ENCODE measurements around the gene PNMA5. TPM values are rescaled to one million over a fixed set of nuclear protein-coding genes. Genes with fewer than 3 reads are reported as not detected.
"Not testable (repeated sequence)": the region's sequence is repeated elsewhere in the genome, so short reads cannot be mapped to it uniquely, and the experiment has no call there.

Gene PNMA5
- total RNA-seq = not detected

- Mint-ChIP-seq H3K4me3 (no peak within 1 kb of the TSS), H3K9me3 (no peaks in the 10 kb centered on the region), H3K4me1 (peaks cover 4% of the 10 kb centered on the region), H3K27ac (no peak within 1 kb of the TSS), H3K27me3 (no peaks in the 10 kb centered on the region), H3K36me3 (no peaks in the 10 kb centered on the region)
- DNase-seq = no peak
Measured at GRCh38 chrX:152993933-152994332, at the start of gene PNMA5. PNMA5 (minus strand) TSS chrX:152994116; CDS start chrX:152991598, 2,518 bp downstream.

GRCh38 chrX:153032397-153033118 is 38.6 kb upstream of the PNMA5 start:
- Mint-ChIP-seq H3K27me3 (no peaks in the 10 kb centered on the region), H3K9me3 (no peaks in the 10 kb centered on the region), H3K4me3 (peak overlapping the region; percentile 79), H3K27ac (peak overlapping the region; percentile 83), H3K4me1 (peaks cover 3% of the 10 kb centered on the region), H3K36me3 (no peaks in the 10 kb centered on the region)
- peak; percentile 63 for DNase-seq

- H3K4me3 Mint-ChIP-seq = no peak overlapping the region
- H3K9me3 Mint-ChIP-seq = no peaks in the 10 kb centered on the region
- no peaks in the 10 kb centered on the region for H3K27me3 Mint-ChIP-seq
- peaks cover 3% of the 10 kb centered on the region for H3K4me1 Mint-ChIP-seq
- no peaks in the 10 kb centered on the region for H3K36me3 Mint-ChIP-seq
- no peak overlapping the region for H3K27ac Mint-ChIP-seq
- no peak for DNase-seq
Measured at GRCh38 chrX:153030801-153031200, 36.9 kb upstream of the PNMA5 start.

DNA sequence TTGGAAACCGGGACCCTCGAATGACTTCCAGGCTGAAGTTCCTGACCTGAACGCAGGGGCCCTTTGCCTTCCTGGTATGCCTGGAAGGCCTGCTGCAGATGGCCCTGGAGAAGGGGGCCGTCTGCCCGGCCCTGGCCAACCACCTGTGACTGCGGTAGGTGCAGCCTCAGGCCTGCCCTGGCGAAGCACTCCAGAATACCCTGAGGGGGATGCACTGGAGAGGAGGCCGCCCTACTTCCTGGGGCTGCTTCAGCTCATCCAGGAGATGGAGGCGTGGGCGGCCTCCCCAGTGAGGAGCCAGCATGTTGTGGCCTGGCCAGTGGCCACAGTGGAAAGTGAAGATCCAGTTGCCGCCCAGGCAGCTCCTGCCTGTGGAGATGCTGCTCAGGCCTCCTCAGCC is 36.0 kb upstream of the PNMA5 start:
- no peaks in the 10 kb centered on the region for H3K36me3 Mint-ChIP-seq
- DNase-seq = no peak
- H3K4me3 Mint-ChIP-seq = no peak overlapping the region
- no peaks in the 10 kb centered on the region for H3K9me3 Mint-ChIP-seq
- peaks cover 3% of the 10 kb centered on the region for H3K4me1 Mint-ChIP-seq
- no peak overlapping the region for H3K27ac Mint-ChIP-seq
- H3K27me3 Mint-ChIP-seq = no peaks in the 10 kb centered on the region

DNA sequence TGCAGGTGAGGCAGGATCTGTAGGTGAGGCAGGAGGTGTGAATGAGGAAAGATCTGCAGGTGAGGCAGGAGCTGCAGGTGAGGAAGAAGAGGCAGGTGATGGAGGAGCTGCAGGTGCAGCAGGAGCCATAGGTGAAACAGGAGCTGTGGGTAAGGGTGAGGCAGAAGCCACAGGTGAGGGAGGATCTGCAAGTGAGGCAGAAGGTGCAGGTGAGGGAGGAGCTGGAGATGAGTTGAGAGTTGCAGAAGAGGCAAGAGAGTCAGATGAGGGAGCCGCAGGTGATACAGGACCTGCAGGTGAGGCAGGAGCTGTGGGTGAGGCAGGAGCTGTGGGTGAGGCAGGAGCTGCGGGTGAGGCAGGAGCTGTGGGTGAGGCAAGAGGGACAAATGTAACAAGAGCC is 35.2 kb upstream of the PNMA5 start:
- no peak for DNase-seq
- Mint-ChIP-seq H3K4me3 (no peak overlapping the region), H3K36me3 (no peaks in the 10 kb centered on the region), H3K27me3 (no peaks in the 10 kb centered on the region), H3K4me1 (peaks cover 3% of the 10 kb centered on the region), H3K9me3 (no peaks in the 10 kb centered on the region), H3K27ac (no peak overlapping the region)

GRCh38 chrX:153028487-153028886 is 34.6 kb upstream of the PNMA5 start:
- not testable (repeated sequence) for H3K27me3 Mint-ChIP-seq, H3K4me1 Mint-ChIP-seq, H3K36me3 Mint-ChIP-seq, H3K9me3 Mint-ChIP-seq, DNase-seq, H3K27ac Mint-ChIP-seq, H3K4me3 Mint-ChIP-seq

- not testable (repeated sequence) for H3K27me3 Mint-ChIP-seq, H3K4me3 Mint-ChIP-seq, H3K4me1 Mint-ChIP-seq, DNase-seq, H3K9me3 Mint-ChIP-seq, H3K36me3 Mint-ChIP-seq, H3K27ac Mint-ChIP-seq
Measured at GRCh38 chrX:153026501-153026900, 32.6 kb upstream of the PNMA5 start.

DNA sequence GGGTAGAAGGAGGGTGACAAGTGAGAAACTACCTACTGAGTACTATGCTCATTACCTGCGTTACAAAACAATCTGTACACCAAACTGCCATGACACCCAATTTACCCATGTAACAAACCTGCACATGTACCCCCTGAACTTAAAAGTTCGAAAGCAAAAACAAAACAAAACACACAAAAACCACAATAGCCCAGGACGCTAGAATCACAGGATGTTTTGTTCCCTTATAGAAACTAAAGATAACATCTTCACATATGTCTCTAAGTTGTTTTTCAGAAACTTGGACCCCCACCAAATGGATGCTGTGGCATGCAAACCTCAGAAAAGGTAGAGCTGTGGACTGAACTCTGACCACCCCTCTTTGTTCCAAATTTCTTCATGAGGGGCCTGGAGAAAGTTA is 25.2 kb upstream of the PNMA5 start:
- Mint-ChIP-seq H3K9me3 (no peaks in the 10 kb centered on the region), H3K27me3 (peaks cover 11% of the 10 kb centered on the region), H3K36me3 (peaks cover 2% of the 10 kb centered on the region), H3K27ac (no peak overlapping the region), H3K4me3 (no peak overlapping the region), H3K4me1 (no peaks in the 10 kb centered on the region)
- DNase-seq = no peak

DNA sequence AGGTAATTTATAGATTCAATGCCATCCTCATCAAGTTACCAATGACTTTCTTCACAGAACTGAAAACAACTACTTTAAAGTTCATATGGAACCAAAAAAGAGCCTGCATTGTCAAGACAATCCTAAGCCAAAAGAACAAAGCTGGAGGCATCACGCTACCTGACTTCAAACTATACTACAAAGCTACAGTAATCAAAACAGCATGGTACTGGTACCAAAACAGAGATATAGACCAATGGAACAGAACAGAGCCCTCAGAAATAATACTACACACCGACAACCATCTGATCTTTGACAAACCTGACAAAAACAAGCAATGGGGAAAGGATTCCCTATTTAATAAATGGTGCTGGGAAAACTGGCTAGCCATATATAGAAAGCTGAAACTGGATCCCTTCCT is 23.3 kb upstream of the PNMA5 start:
- H3K27me3 Mint-ChIP-seq = peaks cover 15% of the 10 kb centered on the region
- not testable (repeated sequence) for DNase-seq, H3K36me3 Mint-ChIP-seq, H3K27ac Mint-ChIP-seq, H3K4me1 Mint-ChIP-seq, H3K9me3 Mint-ChIP-seq, H3K4me3 Mint-ChIP-seq

DNA sequence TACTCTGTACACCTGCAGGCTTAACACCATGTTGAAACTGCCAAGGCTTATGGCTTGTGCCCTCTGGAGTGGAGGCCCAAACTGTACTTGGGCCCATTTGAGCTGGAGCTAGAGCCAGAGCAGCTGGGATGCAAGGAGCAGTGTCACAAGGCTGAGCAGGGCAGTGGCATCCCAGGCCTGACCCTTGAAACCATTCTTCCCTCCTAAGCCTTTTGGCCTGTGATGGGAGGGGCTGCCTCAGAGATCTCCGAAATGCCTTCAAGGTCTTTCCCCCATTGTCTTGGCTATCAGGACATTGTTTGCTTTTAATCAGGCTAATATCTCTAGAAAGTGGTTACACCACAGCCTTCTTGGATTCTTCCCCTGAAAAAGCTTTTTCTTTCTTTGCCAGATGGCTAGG is 10.9 kb upstream of the PNMA5 start:
- Mint-ChIP-seq H3K36me3 (no peaks in the 10 kb centered on the region), H3K4me1 (no peaks in the 10 kb centered on the region), H3K27me3 (peaks cover 8% of the 10 kb centered on the region), H3K27ac (no peak overlapping the region), H3K9me3 (no peaks in the 10 kb centered on the region), H3K4me3 (no peak overlapping the region)
- DNase-seq = no peak

GRCh38 chrX:153003981-153004380 is 10.1 kb upstream of the PNMA5 start:
- Mint-ChIP-seq H3K36me3 (no peaks in the 10 kb centered on the region), H3K27me3 (peaks cover 8% of the 10 kb centered on the region), H3K9me3 (no peaks in the 10 kb centered on the region), H3K4me3 (no peak overlapping the region), H3K4me1 (no peaks in the 10 kb centered on the region), H3K27ac (no peak overlapping the region)
- DNase-seq = no peak

DNA sequence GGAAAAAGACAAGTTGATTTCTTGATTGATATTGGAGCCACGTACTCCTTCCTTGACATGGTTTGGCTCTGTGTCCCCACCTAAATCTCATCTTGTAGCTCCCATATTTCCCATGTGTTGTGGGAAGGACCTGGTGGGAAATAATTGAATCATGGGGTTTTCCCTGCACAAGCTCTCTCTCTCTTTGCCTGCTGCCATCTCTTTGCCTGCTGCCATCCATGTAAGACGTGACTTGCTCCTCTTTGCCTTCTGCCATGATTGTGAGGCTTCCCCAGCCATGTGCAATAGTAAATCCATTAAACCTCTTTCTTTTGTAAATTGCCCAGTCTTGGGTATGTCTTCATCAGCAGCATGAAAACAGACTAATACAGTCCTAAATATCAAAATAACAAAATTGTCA is 8.3 kb upstream of the PNMA5 start:
- H3K4me3 Mint-ChIP-seq, H3K4me1 Mint-ChIP-seq, DNase-seq, H3K9me3 Mint-ChIP-seq, H3K27ac Mint-ChIP-seq, H3K27me3 Mint-ChIP-seq, H3K36me3 Mint-ChIP-seq: not testable (repeated sequence)

DNA sequence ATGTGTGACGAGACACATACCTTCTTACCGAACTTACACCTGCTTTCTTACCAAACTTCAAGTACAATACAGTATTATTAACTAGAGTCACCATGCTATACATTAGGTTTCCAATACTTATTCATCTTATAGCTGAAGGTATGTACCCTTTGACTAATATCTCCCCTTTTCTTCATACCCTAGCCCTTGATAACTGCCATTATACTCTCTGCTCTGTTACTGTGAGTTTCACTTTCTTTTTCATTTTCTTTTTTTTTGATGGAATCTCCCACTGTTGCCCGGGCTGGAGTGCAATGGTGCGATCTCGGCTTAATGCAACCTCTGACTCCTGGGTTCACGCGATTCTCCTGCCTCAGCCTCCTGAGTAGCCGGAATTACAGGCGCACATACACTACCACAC is 3.4 kb upstream of the PNMA5 start:
- no peak for DNase-seq
- Mint-ChIP-seq H3K4me3 (no peak overlapping the region), H3K36me3 (no peaks in the 10 kb centered on the region), H3K27me3 (no peaks in the 10 kb centered on the region), H3K9me3 (no peaks in the 10 kb centered on the region), H3K27ac (no peak overlapping the region), H3K4me1 (peaks cover 4% of the 10 kb centered on the region)

GRCh38 chrX:152992115-152992514 is 1.8 kb downstream of the PNMA5 start:
- Mint-ChIP-seq H3K9me3 (no peaks in the 10 kb centered on the region), H3K27me3 (no peaks in the 10 kb centered on the region), H3K36me3 (no peaks in the 10 kb centered on the region), H3K4me1 (no peaks in the 10 kb centered on the region), H3K27ac (no peak overlapping the region), H3K4me3 (no peak overlapping the region)
- DNase-seq = no peak

DNA sequence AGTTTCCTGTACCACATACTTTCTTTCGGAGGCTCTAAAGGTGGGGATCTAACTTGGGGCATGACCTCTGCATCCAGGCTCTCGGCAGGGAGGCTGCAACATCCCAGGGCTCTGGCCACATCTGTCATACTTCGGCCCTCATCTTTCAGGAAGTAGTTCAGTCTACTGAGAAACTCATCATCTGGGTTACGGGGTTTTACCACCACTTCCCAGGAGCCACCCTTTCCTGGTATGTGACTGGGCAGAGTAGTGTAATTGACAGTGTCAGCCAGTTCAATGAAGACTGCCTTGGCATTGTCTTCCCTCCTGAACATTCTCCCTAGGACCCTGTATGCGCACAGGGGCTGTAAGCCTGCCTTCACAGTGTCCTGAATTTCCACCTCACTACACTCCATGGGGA is 2.8 kb downstream of the PNMA5 start:
- Mint-ChIP-seq H3K27ac (peak overlapping the region; percentile 48), H3K4me1 (no peaks in the 10 kb centered on the region), H3K9me3 (no peaks in the 10 kb centered on the region), H3K27me3 (no peaks in the 10 kb centered on the region), H3K36me3 (no peaks in the 10 kb centered on the region), H3K4me3 (no peak overlapping the region)
- no peak for DNase-seq

DNA sequence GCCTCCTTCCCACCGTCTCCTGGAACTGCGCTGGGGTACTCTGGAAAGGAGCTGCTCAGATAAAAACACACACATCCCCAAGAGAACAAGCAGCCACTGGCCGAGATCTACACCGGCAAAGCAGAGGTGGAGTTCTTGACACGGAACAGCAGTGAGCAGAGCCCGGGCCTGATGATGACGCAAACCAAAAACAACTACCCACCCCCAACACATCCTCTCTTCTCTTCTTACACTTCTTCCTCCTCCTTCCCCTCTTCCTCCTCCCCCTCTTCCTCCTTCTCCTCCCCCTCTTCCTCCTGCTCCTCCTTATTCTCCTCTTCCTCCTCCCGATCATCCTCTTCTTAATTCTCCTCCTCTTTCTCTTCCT is 4.6 kb downstream of the PNMA5 start:
- Mint-ChIP-seq H3K4me3 (no peak overlapping the region), H3K27me3 (no peaks in the 10 kb centered on the region), H3K9me3 (no peaks in the 10 kb centered on the region), H3K4me1 (no peaks in the 10 kb centered on the region), H3K36me3 (no peaks in the 10 kb centered on the region), H3K27ac (no peak overlapping the region)
- no peak for DNase-seq

Data from activated naive CD8-positive, alpha-beta T cell treated with anti-CD3 and anti-CD28 coated beads for 36 hours (primary cell).